Kidney epithelial cell (primary cell): ENCODE results near the gene KRTAP5-7. TPM values are rescaled to one million over a fixed set of nuclear protein-coding genes. Genes with fewer than 3 reads are reported as not detected.

ENCODE experiments used
- DNase-seq: peaks from one replicate; pipeline ENCODE4 v3.0.0-alpha.2; 2010; ENCODE audit warnings: low read depth
- H3K27me3 ChIP-seq: 2 replicates; pipeline ENCODE4 v1.6.0; 2011; ENCODE audit warnings: low read length; ENCODE audit not compliant: control insufficient read depth, insufficient read depth
- H3K36me3 ChIP-seq: 2 replicates; pipeline ENCODE4 v1.5.1; 2011; ENCODE audit warnings: low read length; ENCODE audit not compliant: control insufficient read depth, insufficient read depth
- H3K4me3 ChIP-seq: 2 replicates; pipeline ENCODE4 v1.5.1; 2011; ENCODE audit warnings: low read depth, mild to moderate bottlenecking, control low read depth, low read length
- total RNA-seq: library from RNA; depleted of rRNA; stranded (reverse); fragments of >200 nt; gene quantifications from 2 replicates; pipeline ENCODE4 v1.2.3, GENCODE V29; 2015
- TF ChIP-seq, protein P1 (sequence below): IDR thresholded peaks from 2 replicates; pipeline ENCODE4 v1.5.1; 2011; ENCODE audit warnings: mild to moderate bottlenecking, moderate library complexity, low read length, control low read depth, inconsistent platforms; ENCODE audit not compliant: insufficient read depth, poor library complexity, severe bottlenecking

Gene KRTAP5-7
- total RNA-seq, 1 donor from 2014 or later: not detected

DNA sequence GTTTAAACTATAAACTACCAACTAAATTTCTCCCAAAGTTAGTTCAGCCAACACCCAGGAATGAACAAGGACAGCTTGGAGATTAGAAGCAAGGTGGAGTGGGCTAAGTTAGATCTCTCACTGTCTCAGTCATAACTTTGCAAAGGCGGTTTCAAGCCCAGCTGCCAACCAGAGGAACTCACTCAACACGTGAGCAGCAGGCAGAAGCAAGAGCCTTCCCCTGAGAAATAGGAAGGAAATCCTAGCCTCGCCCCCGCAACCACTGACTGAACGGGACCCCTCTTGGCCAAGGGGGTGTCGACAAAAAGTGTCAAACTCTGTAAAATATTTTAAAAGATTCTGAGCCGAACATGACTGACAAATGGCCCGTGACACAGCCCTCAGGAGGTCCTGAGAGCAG lies 16.8 kb downstream of the KRTAP5-7 start:
- TF ChIP-seq, protein P1, sequence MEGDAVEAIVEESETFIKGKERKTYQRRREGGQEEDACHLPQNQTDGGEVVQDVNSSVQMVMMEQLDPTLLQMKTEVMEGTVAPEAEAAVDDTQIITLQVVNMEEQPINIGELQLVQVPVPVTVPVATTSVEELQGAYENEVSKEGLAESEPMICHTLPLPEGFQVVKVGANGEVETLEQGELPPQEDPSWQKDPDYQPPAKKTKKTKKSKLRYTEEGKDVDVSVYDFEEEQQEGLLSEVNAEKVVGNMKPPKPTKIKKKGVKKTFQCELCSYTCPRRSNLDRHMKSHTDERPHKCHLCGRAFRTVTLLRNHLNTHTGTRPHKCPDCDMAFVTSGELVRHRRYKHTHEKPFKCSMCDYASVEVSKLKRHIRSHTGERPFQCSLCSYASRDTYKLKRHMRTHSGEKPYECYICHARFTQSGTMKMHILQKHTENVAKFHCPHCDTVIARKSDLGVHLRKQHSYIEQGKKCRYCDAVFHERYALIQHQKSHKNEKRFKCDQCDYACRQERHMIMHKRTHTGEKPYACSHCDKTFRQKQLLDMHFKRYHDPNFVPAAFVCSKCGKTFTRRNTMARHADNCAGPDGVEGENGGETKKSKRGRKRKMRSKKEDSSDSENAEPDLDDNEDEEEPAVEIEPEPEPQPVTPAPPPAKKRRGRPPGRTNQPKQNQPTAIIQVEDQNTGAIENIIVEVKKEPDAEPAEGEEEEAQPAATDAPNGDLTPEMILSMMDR: no peak
- peaks cover 9% of the 10 kb centered on the region for H3K27me3 ChIP-seq
- H3K36me3 ChIP-seq: no peaks in the 10 kb centered on the region
- DNase-seq: no peak
- H3K4me3 ChIP-seq: no peak overlapping the region

DNA sequence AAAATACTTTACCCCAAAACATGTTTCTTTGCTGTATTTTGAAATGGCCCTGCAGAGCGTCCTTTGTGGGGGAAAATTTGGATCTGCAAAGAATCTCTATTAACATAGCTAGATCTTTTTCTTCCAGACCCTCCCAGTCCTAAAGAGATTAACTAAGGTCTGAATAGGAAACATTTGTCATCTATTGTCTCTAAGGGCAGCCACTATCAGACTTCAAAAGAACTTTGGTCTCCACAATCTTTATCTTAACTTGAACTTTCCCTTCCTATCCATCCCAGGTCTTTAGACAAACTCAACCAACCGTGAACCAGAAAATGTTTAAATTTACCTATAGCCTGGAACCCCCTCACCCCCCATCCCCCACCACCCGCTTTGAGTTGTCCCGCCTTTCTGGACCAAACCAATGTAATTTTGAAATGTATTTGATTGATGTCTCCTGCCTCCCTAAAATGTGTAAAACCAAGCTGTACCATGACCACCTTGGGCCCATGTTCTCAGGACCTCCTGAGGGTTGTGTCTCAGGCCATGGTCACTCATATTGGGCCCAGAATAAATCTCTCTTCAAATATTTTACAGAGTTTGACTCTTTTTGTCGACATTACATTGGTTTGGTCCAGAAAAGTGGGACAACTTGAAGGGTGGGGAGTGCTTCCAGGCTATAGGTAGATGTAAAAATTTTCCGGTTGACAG lies 17.6 kb downstream of the KRTAP5-7 start:
- Histone ChIP-seq H3K27me3 (peaks cover 11% of the 10 kb centered on the region), H3K4me3 (no peak overlapping the region), H3K36me3 (no peaks in the 10 kb centered on the region)
- TF ChIP-seq, protein P1: no peak
- DNase-seq: no peak

DNA sequence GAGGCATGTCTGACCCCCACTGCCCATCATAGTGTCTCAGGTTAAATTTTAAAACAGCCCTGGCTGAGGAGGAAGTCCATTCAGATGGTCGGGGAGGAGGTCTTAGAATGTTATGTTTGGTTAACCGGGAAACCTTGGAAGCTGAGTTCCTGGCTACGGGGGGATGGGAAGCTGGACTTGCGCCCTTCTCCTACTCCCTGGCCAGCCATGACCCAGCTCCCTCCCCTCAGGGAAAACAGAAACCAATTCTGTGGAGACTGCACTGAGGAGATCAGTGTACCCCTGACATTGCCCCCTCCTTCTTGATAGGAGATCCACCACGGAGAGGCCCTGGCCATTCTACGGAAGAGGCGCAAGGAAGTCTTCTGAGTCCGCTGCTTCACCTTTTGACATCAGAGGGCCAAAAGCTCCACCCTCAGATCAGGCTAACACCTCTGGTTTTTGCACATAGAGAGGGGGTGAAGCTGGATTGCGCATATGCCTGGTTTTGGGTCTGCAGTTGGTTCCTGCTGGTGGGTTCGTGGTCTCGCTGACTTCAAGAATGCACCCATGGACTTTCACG lies 18.4 kb downstream of the KRTAP5-7 start:
- TF ChIP-seq, protein P1: no peak
- Histone ChIP-seq H3K27me3 (peaks cover 15% of the 10 kb centered on the region), H3K36me3 (no peaks in the 10 kb centered on the region), H3K4me3 (no peak overlapping the region)
- no peak for DNase-seq

DNA sequence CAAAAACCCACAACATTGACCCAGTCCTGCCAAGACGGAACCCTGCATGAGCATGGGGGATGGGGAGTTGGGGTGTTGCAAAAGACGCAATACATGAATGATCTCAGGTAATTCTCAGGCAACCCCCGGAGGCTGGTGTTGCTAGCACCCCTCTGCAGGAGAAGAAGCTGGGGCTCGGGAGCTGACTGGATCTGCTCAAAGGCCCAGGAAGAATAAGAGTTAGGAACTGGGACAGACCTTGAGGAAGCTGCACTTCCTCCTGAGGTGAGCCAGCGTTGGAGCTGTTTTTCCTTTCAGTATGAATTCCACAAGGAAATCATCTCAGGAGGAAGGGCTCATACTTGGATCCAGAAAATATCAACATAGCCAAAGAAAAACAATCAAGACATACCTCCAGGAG lies 21.1 kb downstream of the KRTAP5-7 start, which contains the start of gene KRTAP5-9:
Gene KRTAP5-9 (plus strand): TSS at position 301 of the 400 bp plus-strand sequence. CDS start 238 bp downstream, outside the sequence.
- Histone ChIP-seq H3K4me3 (no peak within 1 kb of the TSS), H3K27me3 (peaks cover 13% of the 10 kb centered on the region), H3K36me3 (no peaks in the 10 kb centered on the region)
- no peak for DNase-seq
- TF ChIP-seq, protein P1: no peak

DNA sequence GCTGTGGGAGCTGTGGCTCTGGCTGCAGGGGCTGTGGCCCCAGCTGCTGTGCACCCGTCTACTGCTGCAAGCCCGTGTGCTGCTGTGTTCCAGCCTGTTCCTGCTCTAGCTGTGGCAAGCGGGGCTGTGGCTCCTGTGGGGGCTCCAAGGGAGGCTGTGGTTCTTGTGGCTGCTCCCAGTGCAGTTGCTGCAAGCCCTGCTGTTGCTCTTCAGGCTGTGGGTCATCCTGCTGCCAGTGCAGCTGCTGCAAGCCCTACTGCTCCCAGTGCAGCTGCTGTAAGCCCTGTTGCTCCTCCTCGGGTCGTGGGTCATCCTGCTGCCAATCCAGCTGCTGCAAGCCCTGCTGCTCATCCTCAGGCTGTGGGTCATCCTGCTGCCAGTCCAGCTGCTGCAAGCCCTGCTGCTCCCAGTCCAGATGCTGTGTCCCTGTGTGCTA lies 21.7 kb downstream of the KRTAP5-7 start:
- Histone ChIP-seq H3K4me3 (no peak overlapping the region), H3K36me3 (no peaks in the 10 kb centered on the region), H3K27me3 (peaks cover 13% of the 10 kb centered on the region)
- DNase-seq: no peak
- TF ChIP-seq, protein P1: no peak
